GM12874 (cell line): ENCODE measurements around the gene TMEM86B.

Source experiments
- CTCF ChIP-seq: IDR thresholded peaks from 2 replicates; pipeline ENCODE4 v1.5.1; 2011; ENCODE audit warnings: low read depth, mild to moderate bottlenecking, control low read depth, low read length, moderate library complexity; ENCODE audit not compliant: insufficient read depth

The TMEM86B gene

GRCh38 chr19:55244004-55244680 is 15.6 kb upstream of the TMEM86B start:
- TF ChIP-seq CTCF, result no peak

GRCh38 chr19:55242517-55242916 is 14.0 kb upstream of the TMEM86B start:
- TF ChIP-seq CTCF, result no peak

- TF ChIP-seq CTCF, result no peak
Measured at GRCh38 chr19:55241935-55242464, 13.4 kb upstream of the TMEM86B start.

- no peak for TF ChIP-seq CTCF
Measured at GRCh38 chr19:55241143-55241934, 12.8 kb upstream of the TMEM86B start.

- TF ChIP-seq CTCF, result no peak
Measured at GRCh38 chr19:55240713-55241020, 12.1 kb upstream of the TMEM86B start.

GRCh38 chr19:55239004-55239403 is 10.4 kb upstream of the TMEM86B start:
- TF ChIP-seq CTCF, result no peak

GRCh38 chr19:55238030-55238429 is 9.5 kb upstream of the TMEM86B start:
- TF ChIP-seq CTCF, result no peak
